ENCODE measurements around the gene PPP2R3B.
A peak's percentile ranks its signal among the peaks of the same experiment; 100 is the strongest.
"Not testable (repeated sequence)": the region's sequence is repeated elsewhere in the genome, so short reads cannot be mapped to it uniquely, and the experiment has no call there.

Gene PPP2R3B

DNA sequence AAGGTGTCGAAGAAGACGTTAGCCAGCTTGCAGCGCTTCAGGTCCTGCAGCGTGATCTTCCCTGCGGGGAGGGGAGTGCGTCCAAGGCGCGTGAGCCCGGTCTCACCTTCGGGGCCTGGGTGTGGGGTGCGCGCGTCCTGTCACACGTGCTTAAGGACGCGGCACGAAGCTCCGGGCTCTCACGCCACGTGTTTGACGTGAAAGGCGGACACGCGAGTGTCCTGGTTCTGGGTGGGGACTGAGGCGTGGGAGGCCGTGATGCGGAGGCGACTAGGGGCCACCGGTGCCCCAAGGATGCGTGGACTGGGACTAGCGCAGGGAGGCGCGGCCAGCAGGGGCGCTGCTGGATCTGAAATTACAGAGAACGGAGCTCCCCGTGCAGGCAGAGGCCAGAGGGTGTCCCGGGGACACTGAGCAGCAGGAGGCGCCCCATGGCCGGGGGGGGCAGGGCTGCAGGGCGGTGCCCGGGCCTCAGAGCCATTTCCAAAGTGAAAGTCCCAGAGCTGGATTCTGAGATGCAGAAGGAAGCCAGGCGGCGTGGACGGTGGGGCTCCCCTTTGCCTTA, 47.8 kb downstream of the PPP2R3B start:
- no peak for DNase-seq (ENCODE audit: low read depth)

DNA sequence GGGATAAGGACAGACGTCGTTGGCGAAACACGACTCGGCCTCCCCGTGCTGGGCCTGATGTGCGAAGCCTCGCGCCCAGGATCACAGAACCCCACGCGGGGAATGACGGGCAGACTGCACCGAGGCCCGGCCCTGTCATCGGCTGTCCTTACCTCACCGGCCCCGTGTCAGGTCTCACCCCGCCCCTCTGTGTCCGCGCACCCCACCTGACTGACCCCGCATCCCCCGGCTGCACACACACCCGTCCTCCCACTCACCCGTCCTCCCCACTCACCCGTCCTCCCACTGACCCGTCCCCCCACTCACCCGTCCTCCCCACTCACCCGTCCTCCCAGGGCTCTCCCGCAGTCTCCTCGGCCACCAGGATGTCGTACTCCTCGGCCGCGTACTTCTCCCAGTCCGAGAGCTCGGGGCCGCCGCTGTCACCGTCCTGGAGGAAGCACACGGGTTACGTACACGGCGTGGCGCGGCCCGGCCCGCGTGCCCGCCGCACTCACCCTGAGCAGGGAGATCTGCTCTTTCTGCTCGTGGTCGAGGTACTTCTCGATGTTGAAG, 48.3 kb downstream of the PPP2R3B start:
- no peak for DNase-seq (ENCODE audit: low read depth)

DNA sequence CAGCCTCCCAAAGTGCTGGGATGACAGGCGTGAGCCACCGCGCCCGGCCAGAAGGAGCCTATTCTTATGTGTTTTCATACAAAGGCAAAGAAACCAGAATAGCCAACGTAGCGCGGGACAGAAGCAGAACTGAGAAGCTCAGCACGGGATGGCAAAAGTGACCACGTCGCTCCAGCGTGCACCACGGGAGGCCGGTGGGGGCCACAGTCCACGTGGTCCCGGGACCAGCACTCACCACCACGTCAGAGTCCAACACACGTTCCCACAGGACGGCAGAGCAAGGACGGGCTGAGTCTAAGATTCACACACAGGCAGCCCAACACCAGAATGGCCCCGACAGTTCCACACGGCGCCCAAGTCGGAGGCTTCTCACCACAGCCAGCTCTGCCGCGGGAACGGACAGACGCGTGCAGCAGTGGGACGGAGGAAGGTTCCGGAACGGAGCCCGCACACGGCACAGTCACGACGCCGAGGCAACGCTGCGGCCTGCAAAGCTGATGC, 49.3 kb downstream of the PPP2R3B start:
- no peak for DNase-seq (ENCODE audit: low read depth)

DNA sequence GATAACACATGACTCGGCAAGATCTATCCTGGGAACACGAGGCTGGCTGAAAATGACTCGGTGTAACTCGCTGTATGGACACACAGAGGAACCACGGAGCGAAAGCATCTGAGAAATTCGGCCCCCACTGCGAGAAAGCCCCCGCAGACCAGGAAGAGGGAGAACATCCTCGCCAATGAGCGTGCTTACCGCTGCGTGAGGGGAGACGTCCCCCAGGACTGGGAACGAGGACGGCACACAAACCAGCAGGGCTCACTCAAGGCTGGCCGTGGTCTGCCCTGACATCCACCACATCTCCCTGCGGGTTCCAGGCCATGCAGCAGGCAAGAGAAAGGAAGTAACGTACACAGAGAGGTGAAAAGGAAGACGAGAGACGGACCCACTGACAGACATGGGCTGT, 50.5 kb downstream of the PPP2R3B start:
- no peak for DNase-seq (ENCODE audit: low read depth)

DNA sequence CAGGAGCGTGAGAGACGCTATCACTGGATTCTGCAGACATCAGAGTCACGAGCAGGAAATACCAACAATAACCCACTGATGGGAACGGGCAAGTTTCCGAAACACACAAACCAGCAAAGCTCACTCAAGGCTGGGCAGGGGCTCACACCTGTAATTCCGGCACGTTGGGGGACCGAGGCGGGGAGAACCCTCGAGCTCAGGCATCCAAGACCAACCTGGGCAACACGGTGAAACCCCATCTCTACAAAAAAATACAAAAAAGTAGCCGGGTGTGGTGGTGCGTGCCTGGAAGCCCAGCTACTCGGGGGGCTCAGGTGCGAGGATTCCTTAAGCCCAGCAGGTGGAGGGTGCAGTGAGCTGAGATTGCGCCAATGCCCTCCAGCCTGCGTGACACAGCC, 51.0 kb downstream of the PPP2R3B start:
- no peak for DNase-seq (ENCODE audit: low read depth)

DNA sequence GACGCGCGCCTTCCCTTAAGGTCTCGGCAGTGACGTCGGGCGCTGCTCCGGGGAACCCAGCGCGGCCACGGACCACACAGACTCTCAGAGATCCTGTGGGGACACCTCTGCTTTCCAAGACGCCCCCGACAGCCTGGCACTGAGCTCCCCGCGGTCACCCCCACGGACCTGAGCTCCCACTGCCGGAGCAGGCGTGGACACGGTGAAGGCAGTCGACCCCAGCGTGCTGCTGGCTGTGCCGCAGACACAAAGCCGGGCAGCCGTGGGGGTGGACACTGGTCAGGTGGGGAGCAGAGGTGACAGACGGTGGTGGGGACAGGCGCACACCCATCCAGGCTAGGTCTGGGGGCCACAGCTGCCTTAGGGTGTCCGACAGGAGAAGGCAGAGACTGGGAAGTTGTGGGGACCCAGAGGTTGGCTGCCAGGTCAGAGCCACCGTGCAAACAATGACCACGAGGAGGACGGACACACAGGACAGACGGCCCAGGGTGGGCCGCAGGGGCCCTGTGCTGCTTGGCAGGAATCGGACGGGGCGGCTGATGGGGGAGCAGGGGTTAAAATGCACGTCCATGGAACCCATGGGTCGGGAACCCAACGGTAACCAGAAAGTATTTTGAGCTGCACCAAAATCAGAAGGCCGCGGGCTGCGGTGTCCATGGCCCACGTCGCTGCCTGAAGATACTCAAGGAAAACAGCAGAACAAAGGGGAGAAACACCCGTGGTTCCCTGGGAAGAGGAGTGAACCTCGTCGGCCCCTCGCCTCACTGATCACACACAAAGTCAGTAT, 51.5 kb downstream of the PPP2R3B start:
- DNase-seq (ENCODE audit: low read depth), result no peak

DNA sequence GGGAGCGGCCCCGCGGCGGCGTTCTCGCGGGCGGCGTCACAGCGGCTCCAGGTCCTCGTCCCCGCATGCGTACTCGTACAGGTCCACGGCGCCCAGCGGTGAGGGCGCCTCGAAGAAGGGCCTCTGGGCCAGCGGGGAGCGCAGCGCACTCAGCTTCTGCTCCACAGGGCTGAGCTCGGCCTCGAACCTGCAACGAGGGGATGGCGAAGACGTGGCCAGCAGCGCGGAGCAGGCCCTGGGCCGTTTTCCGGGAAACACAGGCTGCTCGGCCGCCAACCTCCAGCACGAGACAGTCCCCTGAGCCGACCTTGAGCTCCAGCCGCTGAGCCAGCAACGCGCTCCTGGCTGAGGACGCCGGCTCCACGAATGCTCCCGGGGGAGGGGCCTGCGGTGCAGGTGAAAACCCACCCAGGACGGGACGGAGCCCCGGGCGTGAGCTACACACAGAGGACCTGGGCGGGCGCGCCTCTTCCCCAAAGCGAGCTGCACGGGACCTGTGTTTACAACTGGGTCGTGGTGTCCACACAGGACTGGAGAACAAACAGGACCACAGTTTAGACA, 52.3 kb downstream of the PPP2R3B start:
- no peak for DNase-seq (ENCODE audit: low read depth)

DNA sequence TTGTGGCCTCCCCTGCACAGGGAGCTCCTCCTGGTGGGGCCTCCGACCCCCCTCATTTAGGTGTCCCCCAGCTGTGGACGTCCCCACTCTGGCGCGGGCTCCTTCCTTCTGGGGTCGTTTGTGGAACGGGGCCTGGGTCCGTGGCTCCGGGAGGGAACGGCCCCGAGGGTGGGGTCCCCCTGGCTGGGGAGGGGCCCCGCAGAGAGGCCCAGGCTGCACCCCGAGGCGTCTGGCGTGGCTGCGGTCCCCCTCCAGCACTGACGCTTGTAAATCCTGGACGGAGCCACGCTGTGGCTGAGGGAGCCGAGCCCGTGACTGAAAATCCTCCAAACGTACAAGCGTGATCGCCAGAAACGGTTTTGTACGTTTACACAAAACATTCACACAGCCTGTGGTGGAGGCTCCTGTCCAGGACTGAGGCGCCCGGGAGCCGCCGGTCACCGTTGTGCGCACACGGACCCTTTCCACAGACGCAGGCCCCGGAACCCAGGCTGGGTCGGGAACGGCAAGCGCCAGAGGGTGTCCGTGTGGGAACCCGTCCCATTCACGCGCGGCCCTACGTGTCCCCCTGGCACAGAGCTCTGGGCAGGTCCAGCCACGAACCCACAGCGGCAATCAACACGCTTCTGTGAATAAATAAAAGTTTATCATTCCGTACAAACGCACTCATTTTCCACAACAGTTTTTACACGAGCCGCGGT, 52.9 kb downstream of the PPP2R3B start:
- no peak for DNase-seq (ENCODE audit: low read depth)

DNA sequence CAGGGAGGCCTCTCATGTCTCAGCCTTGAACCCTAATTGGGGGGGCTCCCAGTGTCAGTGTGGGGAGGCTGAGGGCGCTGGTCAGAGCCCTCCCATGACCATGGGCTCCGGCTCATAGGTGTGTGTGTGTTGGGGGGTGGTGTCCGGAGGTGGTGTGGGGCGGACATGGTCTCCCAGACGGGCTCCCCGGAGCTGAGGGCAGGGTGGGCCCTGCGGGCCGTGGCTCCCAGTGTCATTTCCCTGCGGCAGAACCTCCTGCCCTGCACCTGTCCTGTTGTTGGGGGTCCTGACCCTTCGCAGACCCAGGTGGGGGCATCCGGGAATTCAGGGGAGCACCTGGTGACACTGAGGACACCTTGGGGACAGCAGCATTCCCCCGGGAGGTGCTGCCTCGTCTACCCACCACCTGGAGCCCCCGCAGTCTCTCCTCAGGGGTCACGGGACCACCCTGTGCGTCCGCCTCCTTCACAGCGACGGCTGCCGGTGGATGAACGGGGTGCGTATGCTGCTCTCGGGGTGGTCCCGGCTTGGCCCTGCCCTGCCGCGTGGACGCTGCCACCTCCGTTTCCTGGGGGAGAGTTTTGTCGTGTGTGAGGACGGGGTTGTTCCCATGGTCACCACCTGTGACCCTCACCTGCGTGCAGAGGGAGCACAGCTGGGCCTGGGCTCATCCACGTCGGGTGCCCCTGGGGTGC, 53.6 kb downstream of the PPP2R3B start:
- DNase-seq (ENCODE audit: low read depth), result no peak

DNA sequence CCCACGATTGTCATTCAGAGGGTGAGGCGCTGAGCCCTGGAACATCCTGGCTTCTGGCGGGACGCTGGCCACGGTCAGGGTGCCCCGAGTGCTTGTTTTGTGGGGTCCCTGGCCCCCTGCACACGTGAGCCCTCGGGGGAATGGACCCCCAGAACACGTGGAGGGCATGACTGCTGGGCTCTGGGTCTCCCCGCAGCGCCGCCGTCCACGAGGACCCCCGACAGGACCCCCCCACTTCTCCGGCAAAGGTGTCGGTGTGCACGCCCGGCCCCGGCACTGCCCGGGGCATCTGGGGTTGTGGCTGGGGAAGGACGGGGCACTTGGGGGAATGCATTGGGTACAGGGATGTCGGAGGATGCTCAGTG, 54.2 kb downstream of the PPP2R3B start:
- DNase-seq (ENCODE audit: low read depth), result no peak

DNA sequence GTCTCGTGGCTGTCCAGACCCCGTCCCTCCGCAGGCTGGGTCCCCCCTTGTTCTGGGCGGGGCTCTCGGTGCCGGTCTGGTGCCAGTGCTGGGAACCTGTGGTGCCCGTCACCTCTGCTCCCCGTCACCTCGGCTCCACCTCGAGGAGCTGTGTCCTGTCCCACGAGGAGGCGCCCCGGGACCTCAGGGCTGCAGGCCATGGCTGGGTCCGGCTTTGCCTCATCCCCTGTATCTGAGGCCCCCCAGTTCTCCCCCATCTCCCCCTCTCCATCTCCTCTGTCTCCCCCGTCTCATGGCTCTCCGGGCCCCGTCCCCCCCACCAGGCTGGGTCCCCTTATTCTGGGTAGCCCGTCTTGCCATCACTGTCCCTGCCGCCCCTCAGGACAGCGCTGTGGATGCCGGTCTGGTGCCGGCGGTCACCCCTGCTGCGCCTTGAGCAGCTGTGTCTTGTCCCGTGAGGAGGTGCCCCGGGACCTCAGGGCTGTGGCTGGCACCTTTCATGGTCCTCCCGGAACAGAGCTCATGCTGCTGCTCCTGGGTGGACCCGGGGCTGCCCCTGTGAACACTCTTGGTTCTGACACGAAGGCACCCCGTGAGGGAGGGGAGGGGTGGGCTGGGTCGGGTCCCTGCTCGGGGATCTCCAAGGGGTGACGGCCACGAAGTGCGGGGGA, 54.7 kb downstream of the PPP2R3B start:
- DNase-seq (ENCODE audit: low read depth), result no peak

DNA sequence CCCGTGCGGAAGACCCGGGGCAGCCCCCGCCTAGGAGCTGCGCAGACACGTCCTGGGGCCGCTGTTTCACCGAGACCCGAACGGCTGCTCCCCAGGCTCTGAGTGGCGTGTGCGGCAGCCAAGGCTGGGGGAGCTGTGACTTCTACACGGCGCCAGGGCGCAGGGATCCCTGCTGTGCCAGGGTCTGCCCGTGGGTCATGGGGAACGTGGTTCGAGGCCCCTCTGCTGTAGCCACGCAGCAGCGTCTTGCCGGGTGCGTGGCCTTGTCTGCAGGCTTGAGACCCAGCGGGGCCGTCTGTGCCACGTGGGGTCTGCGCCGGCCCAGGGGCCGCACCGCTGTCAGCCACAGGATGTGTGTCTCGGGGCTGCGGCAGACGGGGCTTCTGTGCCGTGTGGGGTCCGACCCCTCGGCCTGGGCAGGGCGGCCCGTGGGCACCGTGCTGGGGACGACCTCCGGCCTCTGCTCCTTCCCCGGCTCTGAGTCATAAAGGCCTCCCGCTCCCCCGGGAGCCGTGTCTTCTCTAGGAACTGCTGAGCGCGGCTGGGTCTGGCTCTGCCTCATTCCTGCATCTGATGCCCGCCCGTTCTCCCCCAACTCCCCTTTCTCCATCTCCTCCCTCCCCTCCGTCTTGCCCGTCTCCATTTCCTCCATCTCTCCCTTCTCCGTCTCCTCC, 55.4 kb downstream of the PPP2R3B start:
- no peak for DNase-seq (ENCODE audit: low read depth)

DNA sequence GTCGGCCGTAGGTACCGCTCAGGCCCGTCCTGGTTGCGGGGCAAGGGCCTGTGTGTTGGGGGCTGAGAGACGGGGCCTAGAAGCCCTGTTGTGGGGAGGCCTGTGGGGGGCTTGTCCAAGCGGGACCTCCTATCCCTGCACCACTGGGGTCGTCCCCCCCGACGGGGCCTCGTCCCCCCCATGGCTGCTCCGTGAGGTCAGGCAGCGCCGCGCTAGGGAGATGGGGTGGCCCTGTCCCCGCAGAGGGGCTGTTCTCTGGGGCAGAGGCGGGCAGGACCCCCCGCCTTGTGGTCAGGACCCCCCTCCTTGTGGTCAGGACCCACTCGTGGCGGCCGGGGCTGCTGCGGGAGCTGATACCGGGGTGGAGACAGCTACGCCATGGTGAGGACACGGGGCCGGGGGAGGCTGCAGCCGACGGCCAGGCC, 56.0 kb downstream of the PPP2R3B start:
- no peak for DNase-seq (ENCODE audit: low read depth)

DNA sequence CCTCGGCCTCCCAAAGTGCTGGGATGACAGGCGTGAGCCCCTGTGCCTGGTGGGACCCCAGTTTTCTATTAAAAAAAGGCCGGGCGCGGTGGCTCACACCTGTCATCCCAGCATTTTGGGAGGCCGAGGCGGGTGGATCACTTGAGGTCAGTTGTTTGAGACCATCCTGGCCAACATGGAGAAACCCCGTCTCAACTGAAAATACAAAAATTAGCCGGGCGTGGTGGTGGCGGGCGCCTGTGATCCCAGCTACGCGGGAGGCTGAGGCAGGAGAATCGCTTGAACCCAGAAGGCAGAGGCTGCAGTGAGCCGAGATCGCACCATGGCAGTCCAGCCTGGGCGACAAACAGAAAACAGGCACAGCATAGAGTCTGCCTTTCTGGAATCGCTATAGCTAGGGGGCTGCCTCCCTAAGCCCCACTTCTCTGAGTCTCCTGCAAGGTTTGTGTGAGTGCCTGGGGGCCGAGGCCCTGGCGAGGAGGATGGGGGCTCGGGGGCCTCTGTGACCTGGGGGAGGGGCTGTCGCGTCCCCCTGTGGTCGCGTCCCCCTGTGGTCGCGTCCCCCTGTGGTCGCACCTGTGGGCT, 56.5 kb downstream of the PPP2R3B start:
- DNase-seq (ENCODE audit: low read depth), result not testable (repeated sequence)

DNA sequence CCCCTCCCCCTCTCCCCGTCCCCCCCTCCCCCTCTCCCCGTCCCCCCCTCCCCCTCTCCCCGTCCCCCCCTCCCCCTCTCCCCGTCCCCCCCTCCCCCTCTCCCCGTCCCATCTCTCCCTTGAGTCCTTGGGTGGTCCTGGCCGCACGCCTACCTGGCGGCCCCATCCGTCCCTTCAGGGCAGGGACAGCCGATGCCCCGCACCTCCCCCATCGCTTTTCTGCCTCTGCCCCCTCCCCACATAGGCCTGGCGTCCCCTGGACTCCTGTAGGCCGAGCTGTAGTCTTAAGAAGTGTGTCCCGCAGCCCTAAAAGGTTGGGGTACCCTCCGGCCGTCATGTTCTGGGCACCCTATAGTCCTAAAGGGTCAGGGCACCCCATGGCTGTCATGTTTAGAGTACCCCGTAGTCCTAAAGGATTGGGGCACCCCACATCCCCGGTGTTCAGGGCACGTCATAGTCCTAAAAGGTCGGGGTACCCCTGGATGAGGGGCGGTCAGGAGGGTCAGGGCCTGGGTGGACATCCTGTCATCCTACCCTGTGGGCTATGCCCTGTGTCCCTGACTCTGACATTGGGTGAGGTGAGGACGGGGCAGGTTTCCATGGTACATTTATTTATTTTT, 57.3 kb downstream of the PPP2R3B start:
- no peak for DNase-seq (ENCODE audit: low read depth)

DNA sequence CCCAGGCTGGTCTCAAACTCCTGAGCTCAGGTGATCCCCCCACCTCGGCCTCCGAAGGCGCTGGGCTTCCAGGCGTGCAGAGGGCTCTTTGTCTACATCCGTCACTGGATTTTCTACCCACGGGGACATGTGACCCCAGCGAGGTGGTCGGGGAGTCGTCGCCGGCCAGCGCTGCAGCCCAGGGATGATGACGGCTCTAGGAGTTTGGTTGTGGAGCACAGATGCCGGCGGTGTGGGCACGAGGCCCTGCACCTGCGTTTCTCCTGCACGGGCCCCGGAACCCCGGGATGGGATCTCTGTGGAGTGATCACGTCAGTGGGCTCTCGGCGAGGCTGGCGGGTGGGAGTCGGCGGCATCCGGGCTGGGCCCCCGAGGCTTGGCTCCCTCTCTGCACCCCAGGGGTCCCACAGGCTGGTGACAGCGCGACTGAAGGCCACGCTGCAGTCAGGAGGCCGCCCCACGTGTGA, 59.0 kb downstream of the PPP2R3B start:
- DNase-seq (ENCODE audit: low read depth), result no peak

DNA sequence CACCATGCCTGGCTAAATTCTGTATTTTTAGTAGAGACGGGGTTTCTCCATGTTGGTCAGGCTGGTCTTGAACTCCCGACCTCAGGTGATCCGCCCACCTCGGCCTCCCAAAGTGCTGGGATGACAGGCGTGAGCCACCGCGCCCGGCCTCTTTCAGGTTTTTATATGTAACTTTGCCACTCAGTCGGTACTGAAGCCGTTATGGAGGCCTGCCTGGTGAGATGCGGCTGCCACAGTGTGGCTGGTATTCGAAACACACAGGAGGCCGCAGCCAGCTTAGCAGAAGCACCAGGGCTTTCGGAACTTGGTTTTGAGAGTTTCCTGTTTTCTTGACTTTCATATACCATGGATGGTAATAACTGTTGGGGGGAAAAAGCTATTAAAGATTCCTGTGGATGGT, 62.0 kb downstream of the PPP2R3B start:
- not testable (repeated sequence) for DNase-seq (ENCODE audit: low read depth)

DNA sequence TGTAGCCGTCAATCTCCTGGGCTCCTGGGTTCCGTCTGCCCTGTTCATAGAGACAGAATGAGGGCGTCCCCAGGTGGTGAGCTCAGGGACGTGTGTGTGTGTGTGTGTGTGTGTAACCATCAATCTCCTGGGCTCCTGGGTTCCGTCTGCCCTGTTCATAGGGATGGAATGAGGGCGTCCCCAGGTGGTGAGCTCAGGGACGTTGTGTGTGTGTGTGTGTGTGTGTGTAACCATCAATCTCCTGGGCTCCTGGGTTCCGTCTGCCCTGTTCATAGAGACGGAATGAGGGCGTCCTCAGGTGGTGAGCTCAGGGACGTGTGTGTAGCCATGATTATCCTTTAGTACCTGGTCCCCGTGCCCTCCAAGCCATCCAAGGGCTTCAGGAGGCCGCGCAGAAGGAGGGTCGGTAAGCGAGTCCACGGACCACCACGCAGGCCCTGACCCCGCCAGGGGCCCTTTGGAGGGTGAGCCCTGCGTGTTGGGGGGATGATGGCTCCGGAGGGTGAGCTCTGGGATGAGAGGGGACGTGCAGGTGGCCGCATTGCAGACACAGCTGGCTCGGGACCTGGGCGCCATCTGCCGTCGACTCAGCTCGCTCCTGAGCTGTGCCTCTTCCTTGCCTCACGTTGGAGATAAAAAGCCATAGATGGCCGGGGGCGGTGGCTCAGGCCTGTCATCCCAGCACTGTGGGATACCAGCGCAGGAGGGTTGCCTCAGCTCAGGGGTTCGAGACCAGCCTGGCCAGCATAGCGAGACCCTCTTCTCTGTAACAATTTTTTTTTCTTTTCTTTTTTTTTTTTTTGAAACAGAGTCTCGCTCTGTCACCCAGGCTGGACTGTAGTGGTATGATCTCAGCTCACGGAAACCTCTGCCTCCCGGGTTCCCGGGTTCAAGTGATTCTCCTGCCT, 62.7 kb downstream of the PPP2R3B start:
- peak; percentile 42 for DNase-seq (ENCODE audit: low read depth)

Data from T follicular helper cell (primary cell).